ENCODE measurements around the gene GABRB3.

DNA sequence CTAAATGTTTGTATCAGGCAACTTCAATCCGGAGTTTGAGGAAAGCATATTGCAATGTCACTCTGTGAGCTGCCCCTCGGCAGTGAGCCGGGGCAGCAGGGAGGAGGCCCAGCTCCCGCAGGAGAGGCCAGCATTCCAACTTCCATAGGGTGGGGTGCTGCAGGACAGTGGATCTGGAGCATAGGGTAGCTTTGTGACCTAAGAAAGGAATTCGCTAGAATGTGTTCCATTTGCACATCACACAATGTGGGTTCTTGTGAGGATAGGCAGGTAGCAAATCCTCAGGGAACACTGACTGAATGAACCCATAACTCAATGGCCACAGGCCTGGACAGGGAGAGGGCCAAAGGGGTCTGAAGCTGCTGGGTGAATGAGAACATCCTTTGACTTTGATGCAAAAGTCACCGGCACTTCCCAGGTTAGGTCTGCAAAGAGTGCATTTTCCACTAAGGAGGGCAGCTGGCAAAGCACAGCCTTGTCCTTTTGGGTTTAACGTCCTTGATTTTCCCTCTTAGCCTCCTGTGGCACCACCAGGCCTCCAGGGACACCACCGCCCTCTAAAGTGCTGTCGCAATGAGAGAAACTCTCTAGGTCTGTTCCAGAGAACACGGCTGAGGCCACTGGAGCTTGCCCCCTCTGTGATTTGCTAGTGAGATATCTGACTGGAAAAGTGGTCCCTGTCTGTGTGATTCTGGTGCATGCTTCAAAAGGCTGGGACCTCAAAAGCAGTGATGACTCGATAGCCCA lies 36.2 kb downstream of the GABRB3 start:
- TF ChIP-seq, protein P1, sequence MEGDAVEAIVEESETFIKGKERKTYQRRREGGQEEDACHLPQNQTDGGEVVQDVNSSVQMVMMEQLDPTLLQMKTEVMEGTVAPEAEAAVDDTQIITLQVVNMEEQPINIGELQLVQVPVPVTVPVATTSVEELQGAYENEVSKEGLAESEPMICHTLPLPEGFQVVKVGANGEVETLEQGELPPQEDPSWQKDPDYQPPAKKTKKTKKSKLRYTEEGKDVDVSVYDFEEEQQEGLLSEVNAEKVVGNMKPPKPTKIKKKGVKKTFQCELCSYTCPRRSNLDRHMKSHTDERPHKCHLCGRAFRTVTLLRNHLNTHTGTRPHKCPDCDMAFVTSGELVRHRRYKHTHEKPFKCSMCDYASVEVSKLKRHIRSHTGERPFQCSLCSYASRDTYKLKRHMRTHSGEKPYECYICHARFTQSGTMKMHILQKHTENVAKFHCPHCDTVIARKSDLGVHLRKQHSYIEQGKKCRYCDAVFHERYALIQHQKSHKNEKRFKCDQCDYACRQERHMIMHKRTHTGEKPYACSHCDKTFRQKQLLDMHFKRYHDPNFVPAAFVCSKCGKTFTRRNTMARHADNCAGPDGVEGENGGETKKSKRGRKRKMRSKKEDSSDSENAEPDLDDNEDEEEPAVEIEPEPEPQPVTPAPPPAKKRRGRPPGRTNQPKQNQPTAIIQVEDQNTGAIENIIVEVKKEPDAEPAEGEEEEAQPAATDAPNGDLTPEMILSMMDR (IDR thresholded peaks at IDR 0.05; ENCODE audit: insufficient read depth, low read depth, low read length), result no peak
- TF ChIP-seq EZH2 (IDR thresholded peaks at IDR 0.05; ENCODE audit: insufficient read depth, low read length), result no peak

Measured in astrocyte (in vitro differentiated cells and primary cell).